ENCODE results near the gene ANKS1B.

ANKS1B gene

DNA sequence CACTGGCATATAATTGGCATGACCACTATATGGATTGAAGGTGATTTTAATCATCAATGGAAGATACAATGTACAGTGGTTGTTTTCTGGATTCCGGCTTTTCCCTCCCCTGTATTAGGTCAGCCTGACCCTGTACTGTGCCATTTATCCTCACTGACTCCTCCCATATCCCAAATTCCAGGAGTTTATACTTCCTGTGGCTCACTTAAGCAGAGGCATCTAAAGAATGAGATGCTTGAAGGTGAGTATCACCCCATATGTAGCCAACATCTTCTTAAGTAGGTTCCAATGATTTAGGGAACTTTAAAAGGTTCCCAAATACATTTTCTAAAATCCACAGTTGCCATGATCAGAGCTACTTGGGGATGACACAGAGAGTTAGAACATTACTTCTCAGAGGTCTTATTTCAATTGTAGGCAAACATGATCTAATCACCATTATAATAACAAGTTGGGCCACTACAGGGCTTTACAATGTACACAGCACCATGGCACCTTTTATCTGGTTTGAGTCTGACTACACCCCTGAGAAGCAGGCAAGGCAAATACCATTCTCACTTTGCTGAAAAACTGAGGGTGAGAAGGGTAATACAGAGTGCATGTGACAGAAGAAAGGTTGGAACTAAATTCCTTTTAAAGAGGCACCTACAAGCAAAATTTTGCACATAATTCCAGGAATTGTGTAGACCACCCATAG, 549.5 kb downstream of the ANKS1B start:
- ChIA-PET POLR2A (no interaction called here), CTCF (no interaction called here)
- no peak for DNase-seq (ENCODE audit: extremely low spot score)
- TF ChIP-seq, protein P1, sequence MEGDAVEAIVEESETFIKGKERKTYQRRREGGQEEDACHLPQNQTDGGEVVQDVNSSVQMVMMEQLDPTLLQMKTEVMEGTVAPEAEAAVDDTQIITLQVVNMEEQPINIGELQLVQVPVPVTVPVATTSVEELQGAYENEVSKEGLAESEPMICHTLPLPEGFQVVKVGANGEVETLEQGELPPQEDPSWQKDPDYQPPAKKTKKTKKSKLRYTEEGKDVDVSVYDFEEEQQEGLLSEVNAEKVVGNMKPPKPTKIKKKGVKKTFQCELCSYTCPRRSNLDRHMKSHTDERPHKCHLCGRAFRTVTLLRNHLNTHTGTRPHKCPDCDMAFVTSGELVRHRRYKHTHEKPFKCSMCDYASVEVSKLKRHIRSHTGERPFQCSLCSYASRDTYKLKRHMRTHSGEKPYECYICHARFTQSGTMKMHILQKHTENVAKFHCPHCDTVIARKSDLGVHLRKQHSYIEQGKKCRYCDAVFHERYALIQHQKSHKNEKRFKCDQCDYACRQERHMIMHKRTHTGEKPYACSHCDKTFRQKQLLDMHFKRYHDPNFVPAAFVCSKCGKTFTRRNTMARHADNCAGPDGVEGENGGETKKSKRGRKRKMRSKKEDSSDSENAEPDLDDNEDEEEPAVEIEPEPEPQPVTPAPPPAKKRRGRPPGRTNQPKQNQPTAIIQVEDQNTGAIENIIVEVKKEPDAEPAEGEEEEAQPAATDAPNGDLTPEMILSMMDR (IDR thresholded peaks at IDR 0.05; ENCODE audit: control extremely low read depth, extremely low read depth, low read depth, missing control alignments), result no peak

DNA sequence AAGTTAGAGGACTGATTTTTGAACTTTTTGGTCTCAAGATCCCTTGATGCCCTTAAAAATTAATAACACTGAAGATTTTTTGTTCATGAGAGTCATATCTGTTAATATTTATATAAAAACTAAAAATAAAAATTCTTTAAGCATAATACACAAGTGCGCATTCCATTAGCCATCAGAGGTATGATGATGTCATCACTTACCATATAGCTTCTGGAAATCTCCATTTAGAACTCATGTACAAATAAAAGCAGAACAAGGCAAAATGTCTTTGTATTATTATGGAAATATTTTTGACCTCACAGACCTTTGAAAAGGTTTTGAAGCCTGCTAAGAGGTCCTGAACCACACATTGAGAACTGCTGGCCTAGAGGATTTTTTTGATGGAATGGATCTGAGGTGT, 551.6 kb downstream of the ANKS1B start:
- ChIA-PET CTCF (no interaction called here), POLR2A (no interaction called here)
- DNase-seq (ENCODE audit: extremely low spot score), result no peak
- TF ChIP-seq, protein P1 (IDR thresholded peaks at IDR 0.05; ENCODE audit: control extremely low read depth, extremely low read depth, low read depth, missing control alignments), result no peak

DNA sequence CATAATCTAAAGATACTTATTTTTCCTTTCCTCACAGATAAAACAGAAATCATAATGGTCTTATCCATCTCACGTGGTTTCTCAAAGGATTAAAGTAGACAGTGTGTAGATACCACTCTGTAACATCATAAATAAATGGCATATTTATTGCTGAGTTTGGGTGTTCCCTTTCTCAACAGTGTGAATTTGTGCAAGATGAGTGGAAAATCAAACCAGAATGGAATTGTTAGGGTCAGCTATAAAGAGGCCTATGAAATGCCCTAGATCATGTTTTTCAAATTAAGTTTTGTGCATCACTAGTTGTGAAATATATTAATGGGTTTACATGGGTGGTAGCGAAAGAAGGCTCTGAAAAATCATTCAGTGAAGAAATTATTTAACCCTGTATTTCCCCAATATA, 553.5 kb downstream of the ANKS1B start:
- TF ChIP-seq, protein P1 (IDR thresholded peaks at IDR 0.05; ENCODE audit: control extremely low read depth, extremely low read depth, low read depth, missing control alignments), result no peak
- no peak for DNase-seq (ENCODE audit: extremely low spot score)
- CTCF ChIA-PET, result no interaction called here
- POLR2A ChIA-PET, result no interaction called here

DNA sequence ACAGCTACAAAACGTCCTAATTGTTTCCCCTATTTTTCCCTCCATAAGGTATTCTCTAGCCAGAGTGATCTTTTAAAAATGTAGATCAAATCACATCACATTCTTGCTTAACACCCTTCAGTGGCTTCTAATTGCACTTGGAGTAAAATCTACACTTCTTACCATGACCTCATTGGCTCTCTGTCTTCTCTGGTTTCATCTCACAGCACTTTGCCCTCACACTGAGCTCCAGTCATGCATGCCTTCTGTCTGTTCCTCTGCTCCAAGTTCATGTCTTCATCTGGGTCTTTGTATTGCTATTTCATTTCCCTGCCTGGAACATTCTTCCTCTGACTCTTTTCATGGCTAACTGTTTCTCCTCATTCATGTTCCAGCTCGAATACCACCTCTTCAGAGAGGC, 557.6 kb downstream of the ANKS1B start:
- CTCF ChIA-PET, result no interaction called here
- TF ChIP-seq, protein P1 (IDR thresholded peaks at IDR 0.05; ENCODE audit: control extremely low read depth, extremely low read depth, low read depth, missing control alignments), result no peak
- POLR2A ChIA-PET, result no interaction called here
- DNase-seq (ENCODE audit: extremely low spot score), result no peak

DNA sequence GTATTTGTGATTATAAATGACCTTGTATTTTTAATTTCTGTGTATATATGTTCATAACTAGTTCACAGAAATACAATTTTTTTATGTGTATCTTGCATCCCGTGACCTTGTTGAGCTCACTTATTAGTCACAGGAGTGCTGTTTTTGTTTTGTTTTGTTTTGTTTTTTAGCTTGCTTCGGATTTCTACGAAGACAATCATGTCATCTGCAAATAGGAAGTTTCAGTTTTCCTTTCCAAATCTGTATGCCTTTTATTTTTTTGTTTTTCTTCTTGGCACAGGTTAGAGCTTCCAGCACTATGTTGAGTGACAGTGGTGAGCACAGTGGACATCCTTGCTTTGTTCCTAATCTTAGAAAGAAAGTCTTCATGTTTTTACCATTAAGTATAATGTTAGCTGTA, 566.4 kb downstream of the ANKS1B start:
- DNase-seq (ENCODE audit: extremely low spot score), result no peak
- ChIA-PET CTCF (no interaction called here), POLR2A (no interaction called here)
- TF ChIP-seq, protein P1 (IDR thresholded peaks at IDR 0.05; ENCODE audit: control extremely low read depth, extremely low read depth, low read depth, missing control alignments), result no peak

DNA sequence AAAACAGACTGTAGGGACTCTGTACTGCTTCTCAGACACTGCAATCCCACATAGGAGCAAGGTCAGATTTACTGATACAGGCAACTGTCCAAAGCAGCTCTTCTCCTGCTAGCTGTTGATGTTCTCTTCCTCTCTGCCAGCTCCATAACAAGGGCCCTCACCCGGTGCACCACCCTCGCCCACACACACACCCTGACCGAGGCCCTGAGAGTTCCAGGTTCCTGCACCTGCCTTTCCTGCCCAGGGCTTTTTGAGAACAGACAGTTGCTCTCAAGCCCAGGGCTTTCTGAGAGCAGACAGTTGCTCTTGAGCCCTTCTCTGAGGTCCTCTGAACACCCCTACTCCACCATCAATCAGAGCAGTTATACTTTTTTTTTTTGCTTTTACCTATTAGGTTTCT, 571.0 kb downstream of the ANKS1B start:
- no peak for DNase-seq (ENCODE audit: extremely low spot score)
- POLR2A ChIA-PET, result no interaction called here
- CTCF ChIA-PET, result interaction anchor here (1.0 to 1.2 kb wide), 2 partner anchors 20 to 22 kb away, joined by 3 to 5 read pairs; no protein-coding TSS in a partner anchor
- TF ChIP-seq, protein P1 (IDR thresholded peaks at IDR 0.05; ENCODE audit: control extremely low read depth, extremely low read depth, low read depth, missing control alignments), result no peak

Measured in GM10248 (cell line).